HG03571 (cell line): Measurements from ENCODE around the gene SLC3A2.

Source experiments
- ATAC-seq: cut with Tn5 transposase; IDR thresholded peaks from one replicate; pipeline ENCODE4 v1.9.1; 2021; ENCODE audit not compliant: unreplicated experiment

SLC3A2 gene

GRCh38 chr11:62880231-62880802 is 379 bp upstream of the SLC3A2 start:
- peak; percentile 8 for ATAC-seq

- ATAC-seq: peak; percentile 39
These were observed 1.1 kb downstream of the SLC3A2 start for GRCh38 chr11:62881579-62882430.

- no peak for ATAC-seq
These were observed 1.7 kb downstream of the SLC3A2 start for GRCh38 chr11:62882431-62882749.

GRCh38 chr11:62882788-62883501 is 2.2 kb downstream of the SLC3A2 start:
- ATAC-seq: no peak

GRCh38 chr11:62883673-62884072 is 3.0 kb downstream of the SLC3A2 start:
- no peak for ATAC-seq

- no peak for ATAC-seq
These were observed 4.5 kb downstream of the SLC3A2 start for GRCh38 chr11:62885137-62885750.

- ATAC-seq: no peak
These were observed 7.7 kb downstream of the SLC3A2 start for GRCh38 chr11:62888406-62888805.

- ATAC-seq: no peak
These were observed 8.4 kb downstream of the SLC3A2 start for GRCh38 chr11:62889126-62889483.

- no peak for ATAC-seq
These were observed 9.1 kb downstream of the SLC3A2 start for GRCh38 chr11:62889484-62890437.

- ATAC-seq: no peak
These were observed 11.6 kb downstream of the SLC3A2 start for GRCh38 chr11:62892077-62892922.

- ATAC-seq: no peak
These were observed 14.8 kb downstream of the SLC3A2 start for GRCh38 chr11:62895501-62895900.

- ATAC-seq: no peak
These were observed 15.4 kb downstream of the SLC3A2 start for GRCh38 chr11:62896049-62896448.

- ATAC-seq: no peak
These were observed 16.6 kb downstream of the SLC3A2 start for GRCh38 chr11:62897311-62897710.

GRCh38 chr11:62898027-62898426 is 17.3 kb downstream of the SLC3A2 start:
- no peak for ATAC-seq

GRCh38 chr11:62902932-62903331 is 22.2 kb downstream of the SLC3A2 start:
- ATAC-seq: no peak

- ATAC-seq: no peak
These were observed 24.6 kb downstream of the SLC3A2 start for GRCh38 chr11:62905296-62905695.

GRCh38 chr11:62905927-62906531 is 25.3 kb downstream of the SLC3A2 start:
- peak; percentile 60 for ATAC-seq

GRCh38 chr11:62908468-62909072 is 27.9 kb downstream of the SLC3A2 start:
- no peak for ATAC-seq
